WTC11 (cell line): Measurements from ENCODE around the gene KCNE4. TPM values are rescaled to one million over a fixed set of nuclear protein-coding genes. Genes with fewer than 3 reads are reported as not detected.

Source experiments
- ATAC-seq: fragments of 200-7000 bp; cut with Tn5 transposase; 2 replicates; pipeline ENCODE4 v1.10.0; 2021; ENCODE audit warnings: mild to moderate bottlenecking, moderate library complexity
- CTCF ChIA-PET: fragments of 300-600 bp; sonication (Branson Sonifier 250); formaldehyde crosslinking; loops from one replicate; lab custom pipeline; 2021; ENCODE audit warnings: antibody characterized with exemption; lab: Charles Lee
- POLR2A ChIA-PET: fragments of 350-600 bp; sonication (Branson Sonifier 250); formaldehyde crosslinking; loops from one replicate; lab custom pipeline; 2021; ENCODE audit warnings: antibody characterized with exemption; lab: Charles Lee
- DNase-seq: peaks from one replicate; pipeline ENCODE4 v3.0.0; 2021; ENCODE audit warnings: low spot score
- H3K27ac Mint-ChIP-seq: 2 replicates; pipeline ENCODE4 v1.8.0; 2021; ENCODE audit warnings: mixed read lengths
- H3K27me3 Mint-ChIP-seq: 2 replicates; pipeline ENCODE4 v1.8.0; 2021; ENCODE audit warnings: low read depth, mild to moderate bottlenecking, moderate library complexity, mixed read lengths
- H3K36me3 Mint-ChIP-seq: 2 replicates; pipeline ENCODE4 v1.8.0; 2021; ENCODE audit warnings: mixed read lengths
- H3K4me1 Mint-ChIP-seq: 2 replicates; pipeline ENCODE4 v1.8.0; 2022; ENCODE audit warnings: mixed read lengths
- H3K4me3 Mint-ChIP-seq: 2 replicates; pipeline ENCODE4 v1.8.0; 2021; ENCODE audit warnings: mild to moderate bottlenecking, moderate library complexity, mixed read lengths
- H3K9me3 Mint-ChIP-seq: 2 replicates; pipeline ENCODE4 v1.8.0; 2021; ENCODE audit warnings: mixed read lengths
- ETV6 ChIP-seq: sonication (generic); formaldehyde crosslinking; IDR thresholded peaks from 2 replicates; pipeline ENCODE4 v1.8.1; 2022; ENCODE audit warnings: mild to moderate bottlenecking, missing genetic modification reagents
- FOXK1 ChIP-seq: sonication (generic); formaldehyde crosslinking; IDR thresholded peaks from 2 replicates; pipeline ENCODE4 v1.8.0; 2022; ENCODE audit warnings: mild to moderate bottlenecking, moderate library complexity, missing genetic modification reagents
- GRHL2 ChIP-seq: fragments of 250-450 bp; sonication (Bioruptor Pico); IDR thresholded peaks from 2 replicates; pipeline ENCODE4 v1.8.0; 2022; ENCODE audit warnings: mild to moderate bottlenecking, moderate library complexity; ENCODE audit not compliant: insufficient replicate concordance, severe bottlenecking
- KAT7 ChIP-seq: sonication (generic); formaldehyde crosslinking; IDR thresholded peaks from 2 replicates; pipeline ENCODE4 v1.8.1; 2023; ENCODE audit warnings: missing genetic modification reagents, mild to moderate bottlenecking, borderline replicate concordance
- MXD4 ChIP-seq: fragments of 250-450 bp; sonication (Bioruptor Pico); IDR thresholded peaks from 2 replicates; pipeline ENCODE4 v1.8.0; 2021; ENCODE audit warnings: mild to moderate bottlenecking, moderate library complexity, borderline replicate concordance
- NFE2L1 ChIP-seq: sonication (generic); formaldehyde crosslinking; IDR thresholded peaks from 2 replicates; pipeline ENCODE4 v1.8.1; 2023; ENCODE audit warnings: missing genetic modification reagents
- NR3C1 ChIP-seq: sonication (generic); formaldehyde crosslinking; conservative IDR thresholded peaks from 2 replicates; pipeline ENCODE4 v1.8.1; 2023; ENCODE audit warnings: low read depth, mild to moderate bottlenecking, missing genetic modification reagents
- RELA ChIP-seq: sonication (generic); formaldehyde crosslinking; IDR thresholded peaks from 2 replicates; pipeline ENCODE4 v1.8.1; 2022; ENCODE audit warnings: missing genetic modification reagents, mild to moderate bottlenecking, borderline replicate concordance
- TCF7 ChIP-seq: sonication (generic); formaldehyde crosslinking; IDR thresholded peaks from 2 replicates; pipeline ENCODE4 v1.8.0; 2022; ENCODE audit warnings: mild to moderate bottlenecking, low read depth, missing genetic modification reagents, moderate library complexity
- ZBTB21 ChIP-seq: sonication (generic); formaldehyde crosslinking; IDR thresholded peaks from 2 replicates; pipeline ENCODE4 v1.8.1; 2023; ENCODE audit warnings: mild to moderate bottlenecking, missing genetic modification reagents, borderline replicate concordance
- ZNF263 ChIP-seq: sonication (generic); formaldehyde crosslinking; IDR thresholded peaks from 2 replicates; pipeline ENCODE4 v1.8.1; 2022; ENCODE audit warnings: low read depth, mild to moderate bottlenecking, moderate library complexity, missing genetic modification reagents
- ZNF317 ChIP-seq: sonication (generic); formaldehyde crosslinking; IDR thresholded peaks from 2 replicates; pipeline ENCODE4 v1.8.1; 2023; ENCODE audit warnings: low read depth, mild to moderate bottlenecking, moderate library complexity, missing genetic modification reagents, borderline replicate concordance
- ZNF396 ChIP-seq: fragments of 250-450 bp; sonication (Bioruptor Pico); IDR thresholded peaks from 2 replicates; pipeline ENCODE4 v1.8.0; 2021; ENCODE audit warnings: mild to moderate bottlenecking, moderate library complexity, borderline replicate concordance
- ZNF416 ChIP-seq: fragments of 250-450 bp; sonication (Bioruptor Pico); IDR thresholded peaks from 2 replicates; pipeline ENCODE4 v1.9.0; 2021; ENCODE audit warnings: mild to moderate bottlenecking, inconsistent platforms
- total RNA-seq: library from RNA; stranded (reverse); gene quantifications from 3 replicates; pipeline ENCODE4 v1.2.3, GENCODE V29; 2021
- TF ChIP-seq, protein P1 (sequence below): fragments of 250-450 bp; sonication (Bioruptor Pico); IDR thresholded peaks from 2 replicates; pipeline ENCODE4 v1.8.0; 2021; ENCODE audit warnings: mild to moderate bottlenecking
- TF ChIP-seq, protein P2 (sequence below): sonication (generic); formaldehyde crosslinking; IDR thresholded peaks from 2 replicates; pipeline ENCODE4 v1.8.0; 2023; ENCODE audit warnings: missing genetic modification reagents
- TF ChIP-seq, protein P3 (sequence below): sonication (generic); formaldehyde crosslinking; IDR thresholded peaks from 2 replicates; pipeline ENCODE4 v1.8.1; 2022; ENCODE audit warnings: mild to moderate bottlenecking, moderate library complexity, missing genetic modification reagents
- TF ChIP-seq, protein P4 (sequence below): sonication (generic); formaldehyde crosslinking; IDR thresholded peaks from 2 replicates; pipeline ENCODE4 v1.8.0; 2023; ENCODE audit warnings: mild to moderate bottlenecking, missing genetic modification reagents
- TF ChIP-seq, protein P5 (sequence below): sonication (generic); formaldehyde crosslinking; IDR thresholded peaks from 2 replicates; pipeline ENCODE4 v1.8.1; 2022; ENCODE audit warnings: mild to moderate bottlenecking, missing genetic modification reagents, moderate library complexity, borderline replicate concordance
- TF ChIP-seq, protein P6 (sequence below): sonication (generic); formaldehyde crosslinking; IDR thresholded peaks from 2 replicates; pipeline ENCODE4 v1.8.1; 2022; ENCODE audit warnings: low read depth, mild to moderate bottlenecking, moderate library complexity, missing genetic modification reagents, borderline replicate concordance

The KCNE4 gene
- total RNA-seq, 1 experiment from 2014 or later: 0.04 TPM

DNA sequence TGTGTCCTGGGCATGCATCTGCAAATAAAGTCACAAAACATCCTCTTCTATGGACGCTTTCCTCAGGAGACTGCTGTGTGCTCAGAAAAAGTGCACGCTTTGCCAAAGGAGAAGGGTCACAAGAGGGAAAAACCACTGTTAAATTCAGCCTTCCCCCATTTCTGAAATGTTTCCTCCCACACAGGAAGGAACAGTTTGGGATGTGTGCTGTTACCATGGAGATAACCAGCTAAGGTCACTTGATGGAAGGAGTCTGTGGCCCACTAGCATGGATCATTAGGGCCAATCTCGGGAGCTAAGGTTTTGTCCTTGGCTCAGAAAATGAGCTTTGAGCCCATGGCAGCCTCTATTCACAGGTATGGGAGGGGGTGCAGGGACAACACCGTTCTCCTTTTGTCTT, 5.6 kb downstream of the KCNE4 start:
- CTCF ChIA-PET: no interaction called here
- no peak overlapping the region for H3K4me3 Mint-ChIP-seq
- H3K27me3 Mint-ChIP-seq: peaks cover 5% of the 10 kb centered on the region
- no peaks in the 10 kb centered on the region for H3K9me3 Mint-ChIP-seq
- no peak for DNase-seq
- H3K4me1 Mint-ChIP-seq: peaks cover 22% of the 10 kb centered on the region
- H3K36me3 Mint-ChIP-seq: no peaks in the 10 kb centered on the region
- TF ChIP-seq ZNF396 (no peak), ZNF263 (no peak), GRHL2 (CRISPR knock-in tag) (no peak), NFE2L1 (CRISPR knock-in tag) (no peak)
- TF ChIP-seq, protein P1, sequence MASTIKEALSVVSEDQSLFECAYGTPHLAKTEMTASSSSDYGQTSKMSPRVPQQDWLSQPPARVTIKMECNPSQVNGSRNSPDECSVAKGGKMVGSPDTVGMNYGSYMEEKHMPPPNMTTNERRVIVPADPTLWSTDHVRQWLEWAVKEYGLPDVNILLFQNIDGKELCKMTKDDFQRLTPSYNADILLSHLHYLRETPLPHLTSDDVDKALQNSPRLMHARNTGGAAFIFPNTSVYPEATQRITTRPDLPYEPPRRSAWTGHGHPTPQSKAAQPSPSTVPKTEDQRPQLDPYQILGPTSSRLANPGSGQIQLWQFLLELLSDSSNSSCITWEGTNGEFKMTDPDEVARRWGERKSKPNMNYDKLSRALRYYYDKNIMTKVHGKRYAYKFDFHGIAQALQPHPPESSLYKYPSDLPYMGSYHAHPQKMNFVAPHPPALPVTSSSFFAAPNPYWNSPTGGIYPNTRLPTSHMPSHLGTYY (CRISPR knock-in tag): no peak
- TF ChIP-seq, protein P2, sequence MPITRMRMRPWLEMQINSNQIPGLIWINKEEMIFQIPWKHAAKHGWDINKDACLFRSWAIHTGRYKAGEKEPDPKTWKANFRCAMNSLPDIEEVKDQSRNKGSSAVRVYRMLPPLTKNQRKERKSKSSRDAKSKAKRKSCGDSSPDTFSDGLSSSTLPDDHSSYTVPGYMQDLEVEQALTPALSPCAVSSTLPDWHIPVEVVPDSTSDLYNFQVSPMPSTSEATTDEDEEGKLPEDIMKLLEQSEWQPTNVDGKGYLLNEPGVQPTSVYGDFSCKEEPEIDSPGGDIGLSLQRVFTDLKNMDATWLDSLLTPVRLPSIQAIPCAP (CRISPR knock-in tag): no peak
- TF ChIP-seq, all 79 proteins: peak for 0
- ATAC-seq: no peak
- no peak overlapping the region for H3K27ac Mint-ChIP-seq
- POLR2A ChIA-PET: no interaction called here

DNA sequence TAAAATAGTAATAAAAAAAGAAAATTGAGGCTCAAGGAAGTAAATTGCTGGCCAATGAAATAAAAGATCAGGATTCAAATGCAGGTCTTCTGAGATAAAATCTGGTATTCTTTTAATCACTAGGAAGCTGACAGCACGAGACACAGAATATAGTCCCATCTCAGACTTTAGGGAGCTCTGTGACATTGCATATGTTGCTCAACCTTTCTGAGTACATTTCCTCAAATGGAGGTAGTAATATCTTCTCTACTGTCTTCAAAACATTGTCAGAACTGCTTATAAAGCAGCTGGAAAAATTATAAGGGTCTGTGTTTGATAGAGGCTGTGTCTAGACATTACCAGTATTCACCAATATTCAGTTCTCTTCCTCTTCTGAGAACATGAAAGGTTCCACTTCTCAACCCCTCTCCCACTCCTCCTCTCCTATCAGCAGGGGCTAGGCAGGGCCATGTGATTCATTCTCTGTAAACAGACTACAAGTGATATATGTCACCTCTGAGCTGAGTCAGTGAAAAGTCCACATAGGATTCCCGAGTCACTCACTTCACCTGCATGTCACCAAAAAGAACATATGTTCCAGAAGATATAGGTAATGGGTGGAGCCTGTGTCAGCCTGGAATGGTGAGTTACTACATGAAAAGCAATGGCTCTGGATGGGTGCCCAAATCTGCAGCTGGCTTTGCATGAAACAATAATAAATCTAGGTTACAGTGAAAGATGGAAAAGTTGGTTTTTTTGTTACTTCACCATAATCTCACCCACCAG, 7.1 kb downstream of the KCNE4 start:
- DNase-seq (no peak), ATAC-seq (no peak)
- no peaks in the 10 kb centered on the region for H3K36me3 Mint-ChIP-seq
- no peaks in the 10 kb centered on the region for H3K27me3 Mint-ChIP-seq
- H3K4me3 Mint-ChIP-seq: no peak overlapping the region
- H3K4me1 Mint-ChIP-seq: peaks cover 11% of the 10 kb centered on the region
- CTCF ChIA-PET: no interaction called here
- H3K27ac Mint-ChIP-seq: no peak overlapping the region
- no peaks in the 10 kb centered on the region for H3K9me3 Mint-ChIP-seq
- POLR2A ChIA-PET: no interaction called here
- TF ChIP-seq ZNF317 (CRISPR knock-in tag): no peak
- no peak for TF ChIP-seq MXD4 (CRISPR knock-in tag)
- TF ChIP-seq ZBTB21 (CRISPR knock-in tag): no peak
- TF ChIP-seq KAT7 (CRISPR knock-in tag): no peak
- no peak for TF ChIP-seq TCF7 (CRISPR knock-in tag)
- TF ChIP-seq, protein P3, sequence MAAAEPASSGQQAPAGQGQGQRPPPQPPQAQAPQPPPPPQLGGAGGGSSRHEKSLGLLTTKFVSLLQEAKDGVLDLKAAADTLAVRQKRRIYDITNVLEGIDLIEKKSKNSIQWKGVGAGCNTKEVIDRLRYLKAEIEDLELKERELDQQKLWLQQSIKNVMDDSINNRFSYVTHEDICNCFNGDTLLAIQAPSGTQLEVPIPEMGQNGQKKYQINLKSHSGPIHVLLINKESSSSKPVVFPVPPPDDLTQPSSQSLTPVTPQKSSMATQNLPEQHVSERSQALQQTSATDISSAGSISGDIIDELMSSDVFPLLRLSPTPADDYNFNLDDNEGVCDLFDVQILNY: no peak
- no peak for TF ChIP-seq ETV6
- TF ChIP-seq, protein P4, sequence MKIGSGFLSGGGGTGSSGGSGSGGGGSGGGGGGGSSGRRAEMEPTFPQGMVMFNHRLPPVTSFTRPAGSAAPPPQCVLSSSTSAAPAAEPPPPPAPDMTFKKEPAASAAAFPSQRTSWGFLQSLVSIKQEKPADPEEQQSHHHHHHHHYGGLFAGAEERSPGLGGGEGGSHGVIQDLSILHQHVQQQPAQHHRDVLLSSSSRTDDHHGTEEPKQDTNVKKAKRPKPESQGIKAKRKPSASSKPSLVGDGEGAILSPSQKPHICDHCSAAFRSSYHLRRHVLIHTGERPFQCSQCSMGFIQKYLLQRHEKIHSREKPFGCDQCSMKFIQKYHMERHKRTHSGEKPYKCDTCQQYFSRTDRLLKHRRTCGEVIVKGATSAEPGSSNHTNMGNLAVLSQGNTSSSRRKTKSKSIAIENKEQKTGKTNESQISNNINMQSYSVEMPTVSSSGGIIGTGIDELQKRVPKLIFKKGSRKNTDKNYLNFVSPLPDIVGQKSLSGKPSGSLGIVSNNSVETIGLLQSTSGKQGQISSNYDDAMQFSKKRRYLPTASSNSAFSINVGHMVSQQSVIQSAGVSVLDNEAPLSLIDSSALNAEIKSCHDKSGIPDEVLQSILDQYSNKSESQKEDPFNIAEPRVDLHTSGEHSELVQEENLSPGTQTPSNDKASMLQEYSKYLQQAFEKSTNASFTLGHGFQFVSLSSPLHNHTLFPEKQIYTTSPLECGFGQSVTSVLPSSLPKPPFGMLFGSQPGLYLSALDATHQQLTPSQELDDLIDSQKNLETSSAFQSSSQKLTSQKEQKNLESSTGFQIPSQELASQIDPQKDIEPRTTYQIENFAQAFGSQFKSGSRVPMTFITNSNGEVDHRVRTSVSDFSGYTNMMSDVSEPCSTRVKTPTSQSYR (CRISPR knock-in tag): no peak
- TF ChIP-seq ZNF416 (CRISPR knock-in tag): no peak
- no peak for TF ChIP-seq NR3C1
- no peak for TF ChIP-seq FOXK1
- TF ChIP-seq, protein P5, sequence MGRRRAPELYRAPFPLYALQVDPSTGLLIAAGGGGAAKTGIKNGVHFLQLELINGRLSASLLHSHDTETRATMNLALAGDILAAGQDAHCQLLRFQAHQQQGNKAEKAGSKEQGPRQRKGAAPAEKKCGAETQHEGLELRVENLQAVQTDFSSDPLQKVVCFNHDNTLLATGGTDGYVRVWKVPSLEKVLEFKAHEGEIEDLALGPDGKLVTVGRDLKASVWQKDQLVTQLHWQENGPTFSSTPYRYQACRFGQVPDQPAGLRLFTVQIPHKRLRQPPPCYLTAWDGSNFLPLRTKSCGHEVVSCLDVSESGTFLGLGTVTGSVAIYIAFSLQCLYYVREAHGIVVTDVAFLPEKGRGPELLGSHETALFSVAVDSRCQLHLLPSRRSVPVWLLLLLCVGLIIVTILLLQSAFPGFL: no peak
- TF ChIP-seq ZNF263: no peak
- TF ChIP-seq, protein P6, sequence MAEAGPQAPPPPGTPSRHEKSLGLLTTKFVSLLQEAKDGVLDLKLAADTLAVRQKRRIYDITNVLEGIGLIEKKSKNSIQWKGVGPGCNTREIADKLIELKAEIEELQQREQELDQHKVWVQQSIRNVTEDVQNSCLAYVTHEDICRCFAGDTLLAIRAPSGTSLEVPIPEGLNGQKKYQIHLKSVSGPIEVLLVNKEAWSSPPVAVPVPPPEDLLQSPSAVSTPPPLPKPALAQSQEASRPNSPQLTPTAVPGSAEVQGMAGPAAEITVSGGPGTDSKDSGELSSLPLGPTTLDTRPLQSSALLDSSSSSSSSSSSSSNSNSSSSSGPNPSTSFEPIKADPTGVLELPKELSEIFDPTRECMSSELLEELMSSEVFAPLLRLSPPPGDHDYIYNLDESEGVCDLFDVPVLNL (CRISPR knock-in tag): no peak
- TF ChIP-seq RELA (CRISPR knock-in tag): no peak
